Measurements from ENCODE around the gene ZBTB8A.
"Not testable (repeated sequence)": the region's sequence is repeated elsewhere in the genome, so short reads cannot be mapped to it uniquely, and the experiment has no call there.

ZBTB8A gene

GRCh38 chr1:32622806-32623681 lies 83.8 kb downstream of the ZBTB8A start:
- peak; percentile 33 for DNase-seq

- DNase-seq = no peak
These were observed 84.5 kb downstream of the ZBTB8A start for GRCh38 chr1:32623775-32624174.

GRCh38 chr1:32626176-32626575 lies 86.9 kb downstream of the ZBTB8A start:
- no peak for DNase-seq

- DNase-seq = peak; percentile 87
These were observed 88.5 kb downstream of the ZBTB8A start for GRCh38 chr1:32627596-32628162.

- not testable (repeated sequence) for DNase-seq
These were observed 90.9 kb downstream of the ZBTB8A start for GRCh38 chr1:32630173-32630572.

- DNase-seq = no peak
These were observed 93.6 kb downstream of the ZBTB8A start for GRCh38 chr1:32632829-32633228.

- no peak for DNase-seq
These were observed 96.5 kb downstream of the ZBTB8A start for GRCh38 chr1:32635508-32636277.

GRCh38 chr1:32636914-32637645 lies 97.9 kb downstream of the ZBTB8A start:
- DNase-seq = peak; percentile 25

GRCh38 chr1:32639489-32640075 lies 100.4 kb downstream of the ZBTB8A start:
- no peak for DNase-seq

- DNase-seq = not testable (repeated sequence)
These were observed 103.1 kb downstream of the ZBTB8A start for GRCh38 chr1:32642292-32642827.

GRCh38 chr1:32644426-32644825 lies 105.2 kb downstream of the ZBTB8A start:
- DNase-seq = no peak

- DNase-seq = no peak
These were observed 108.3 kb downstream of the ZBTB8A start for GRCh38 chr1:32647308-32648134.

GRCh38 chr1:32650248-32650751 lies 111.1 kb downstream of the ZBTB8A start, which contains the start of gene ZBTB8OS:
ZBTB8OS (minus strand) TSS chr1:32650550; CDS start chr1:32650529, 21 bp downstream.
- DNase-seq = peak; percentile 98

GRCh38 chr1:32650752-32651460 lies 111.7 kb downstream of the ZBTB8A start, which contains the start of gene RBBP4:
RBBP4 (plus strand) TSS chr1:32651208; CDS start chr1:32651307, 99 bp downstream.
- DNase-seq = peak; percentile 96

- DNase-seq = no peak
These were observed 112.3 kb downstream of the ZBTB8A start for GRCh38 chr1:32651461-32652073.

- no peak for DNase-seq
These were observed 113.2 kb downstream of the ZBTB8A start for GRCh38 chr1:32652244-32652962.
